ENCODE data around the gene TEC. TPM values are rescaled to one million over a fixed set of nuclear protein-coding genes. Genes with fewer than 3 reads are reported as not detected.

The TEC gene
- total RNA-seq, 1 experiment from 2014 or later: 4.5 TPM

DNA sequence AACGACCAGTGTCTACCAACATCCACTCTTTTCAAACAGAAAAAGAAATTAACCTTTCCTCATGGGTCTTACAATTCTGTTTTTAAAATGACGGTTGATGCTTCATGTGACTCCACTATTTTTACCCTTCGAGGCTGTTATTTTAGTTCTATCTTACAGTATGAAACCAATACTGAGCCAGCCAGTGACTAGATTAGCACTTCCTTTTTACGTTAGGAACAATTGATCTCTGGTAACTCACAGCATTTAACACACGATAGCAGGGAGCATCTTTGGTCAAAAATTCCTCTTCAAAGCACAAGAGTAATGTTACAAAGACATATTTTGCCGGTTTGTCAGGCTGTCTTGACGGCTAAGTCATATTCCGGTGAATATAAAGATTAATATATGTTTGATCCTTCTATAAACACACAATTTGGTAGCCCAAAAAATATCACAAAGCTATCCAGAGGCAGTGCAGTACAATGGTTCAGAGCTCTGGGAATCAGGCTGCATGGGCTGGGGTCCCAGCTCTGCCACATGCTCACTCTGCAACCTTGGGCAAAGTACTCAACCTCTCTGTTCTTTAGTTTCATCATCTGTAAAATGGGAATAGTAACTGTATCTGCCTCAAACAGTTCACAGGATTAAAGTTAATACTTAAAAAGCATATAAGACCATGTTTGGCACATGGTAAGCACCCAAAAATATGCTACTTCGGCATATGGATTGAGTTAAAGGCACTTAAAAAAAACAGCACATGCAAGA is 72.7 kb downstream of the TEC start (continued):
- TF ChIP-seq, protein P1, sequence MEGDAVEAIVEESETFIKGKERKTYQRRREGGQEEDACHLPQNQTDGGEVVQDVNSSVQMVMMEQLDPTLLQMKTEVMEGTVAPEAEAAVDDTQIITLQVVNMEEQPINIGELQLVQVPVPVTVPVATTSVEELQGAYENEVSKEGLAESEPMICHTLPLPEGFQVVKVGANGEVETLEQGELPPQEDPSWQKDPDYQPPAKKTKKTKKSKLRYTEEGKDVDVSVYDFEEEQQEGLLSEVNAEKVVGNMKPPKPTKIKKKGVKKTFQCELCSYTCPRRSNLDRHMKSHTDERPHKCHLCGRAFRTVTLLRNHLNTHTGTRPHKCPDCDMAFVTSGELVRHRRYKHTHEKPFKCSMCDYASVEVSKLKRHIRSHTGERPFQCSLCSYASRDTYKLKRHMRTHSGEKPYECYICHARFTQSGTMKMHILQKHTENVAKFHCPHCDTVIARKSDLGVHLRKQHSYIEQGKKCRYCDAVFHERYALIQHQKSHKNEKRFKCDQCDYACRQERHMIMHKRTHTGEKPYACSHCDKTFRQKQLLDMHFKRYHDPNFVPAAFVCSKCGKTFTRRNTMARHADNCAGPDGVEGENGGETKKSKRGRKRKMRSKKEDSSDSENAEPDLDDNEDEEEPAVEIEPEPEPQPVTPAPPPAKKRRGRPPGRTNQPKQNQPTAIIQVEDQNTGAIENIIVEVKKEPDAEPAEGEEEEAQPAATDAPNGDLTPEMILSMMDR (IDR thresholded peaks at IDR 0.05 in 2 of 3, conservative IDR thresholded peaks at IDR 0.05 in 1 of 3; ENCODE audit: borderline replicate concordance in 1 of 3, insufficient read depth in 1 of 3, low read depth in 2 of 3, low read length in 2 of 3): no peak
- TF ChIP-seq, protein P2, sequence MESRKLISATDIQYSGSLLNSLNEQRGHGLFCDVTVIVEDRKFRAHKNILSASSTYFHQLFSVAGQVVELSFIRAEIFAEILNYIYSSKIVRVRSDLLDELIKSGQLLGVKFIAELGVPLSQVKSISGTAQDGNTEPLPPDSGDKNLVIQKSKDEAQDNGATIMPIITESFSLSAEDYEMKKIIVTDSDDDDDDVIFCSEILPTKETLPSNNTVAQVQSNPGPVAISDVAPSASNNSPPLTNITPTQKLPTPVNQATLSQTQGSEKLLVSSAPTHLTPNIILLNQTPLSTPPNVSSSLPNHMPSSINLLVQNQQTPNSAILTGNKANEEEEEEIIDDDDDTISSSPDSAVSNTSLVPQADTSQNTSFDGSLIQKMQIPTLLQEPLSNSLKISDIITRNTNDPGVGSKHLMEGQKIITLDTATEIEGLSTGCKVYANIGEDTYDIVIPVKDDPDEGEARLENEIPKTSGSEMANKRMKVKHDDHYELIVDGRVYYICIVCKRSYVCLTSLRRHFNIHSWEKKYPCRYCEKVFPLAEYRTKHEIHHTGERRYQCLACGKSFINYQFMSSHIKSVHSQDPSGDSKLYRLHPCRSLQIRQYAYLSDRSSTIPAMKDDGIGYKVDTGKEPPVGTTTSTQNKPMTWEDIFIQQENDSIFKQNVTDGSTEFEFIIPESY (IDR thresholded peaks at IDR 0.05; ENCODE audit: extremely low read depth, insufficient replicate concordance, low read length): no peak
- no peak for TF ChIP-seq POLR2AphosphoS5 (IDR thresholded peaks at IDR 0.05; ENCODE audit: low read depth, low read length)

DNA sequence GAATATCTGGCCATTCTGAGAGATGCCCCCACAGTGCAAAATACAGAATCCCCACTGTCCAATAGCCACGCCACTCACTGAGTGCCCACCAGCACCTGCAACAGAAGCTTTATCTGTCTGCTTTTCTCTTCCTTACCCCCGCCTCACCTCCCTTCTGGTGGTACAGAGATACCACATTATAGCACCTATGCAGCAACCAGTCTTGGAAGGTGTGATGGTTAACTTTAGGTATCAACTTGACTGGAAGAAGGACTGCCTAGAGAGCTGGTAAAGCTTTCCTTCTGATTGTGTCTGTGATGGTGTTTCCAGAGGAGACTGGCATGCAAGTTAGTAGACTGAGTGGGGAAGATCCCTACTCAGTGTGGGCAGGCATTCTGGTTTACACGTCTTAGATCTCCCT is 73.8 kb downstream of the TEC start:
- BruUV-seq (replicated peaks): no TSS peak
- RAD21 ChIA-PET (ENCODE audit: low non-redundant PET in 1 of 2, low total read pairs in 2 of 2, uncharacterized antibody in 2 of 2, unreplicated experiment in 2 of 2): no interaction called here
- H3K4me1 ChIP-seq (ENCODE audit: control insufficient read depth in 1 of 2, insufficient read depth in 2 of 2, low read length in 2 of 2): no peaks in the 10 kb centered on the region; a peak in 1 of 4 replicates
- CTCF ChIA-PET: no interaction called here
- no peak overlapping the region for H3K9ac ChIP-seq (ENCODE audit: low read length)
- TF ChIP-seq CBX3 (IDR thresholded peaks at IDR 0.05; ENCODE audit: low read depth): no peak
- no peak for TF ChIP-seq YY1 (IDR thresholded peaks at IDR 0.05; ENCODE audit: extremely low read depth, insufficient replicate concordance, low read depth, low read length)
- no peak for TF ChIP-seq JUND (IDR thresholded peaks at IDR 0.05)
- no peak for TF ChIP-seq SIN3A (IDR thresholded peaks at IDR 0.05; ENCODE audit: low read depth)
- TF ChIP-seq POLR2A (IDR thresholded peaks at IDR 0.05; ENCODE audit: borderline replicate concordance, extremely low read depth, insufficient read depth, insufficient read length): no peak
- no peak for TF ChIP-seq FOSL1 (IDR thresholded peaks at IDR 0.05; ENCODE audit: low read depth)
- no peak overlapping the region for H3K4me2 ChIP-seq (ENCODE audit: low read length)
- no peak for ATAC-seq
- H3K36me3 ChIP-seq (ENCODE audit: control insufficient read depth in 1 of 2, insufficient read depth in 2 of 2, low read length in 2 of 2): no peaks in the 10 kb centered on the region
- H2AFZ ChIP-seq (ENCODE audit: low read depth, low read length, poor library complexity, severe bottlenecking): no peak overlapping the region
- POLR2A ChIA-PET: interaction anchor here (1.3 kb wide), 1 partner anchor 9 kb away, joined by 3 read pairs; no protein-coding TSS in a partner anchor
- intact Hi-C loops (cut with micrococcal nuclease): no loop called here
- no peak for DNase-seq (ENCODE audit: low read depth, low spot score)
- no peaks in the 10 kb centered on the region for H3K27me3 ChIP-seq (ENCODE audit: insufficient read depth, low read length)
- H3K9me2 ChIP-seq (ENCODE audit: insufficient read depth): no peaks in the 10 kb centered on the region
- no peak overlapping the region for H3K27ac ChIP-seq (ENCODE audit: low read depth, low read length)
- H3K79me2 ChIP-seq (ENCODE audit: insufficient read depth, low read length): no peaks in the 10 kb centered on the region
- H3K4me3 ChIP-seq (replicated peaks in 1 of 2; ENCODE audit: low read depth in 1 of 2, low read length in 2 of 2): no peak overlapping the region
- no peaks in the 10 kb centered on the region for H4K20me1 ChIP-seq (ENCODE audit: insufficient read depth)
- H3K9me3 ChIP-seq (ENCODE audit: control insufficient read depth in 1 of 2, insufficient read depth in 1 of 2, low read depth in 1 of 2, low read length in 2 of 2): no peaks in the 10 kb centered on the region
